C4-2B (cell line): Measurements from ENCODE around the gene TMEM30A.

Experiments
- ZFX ChIP-seq: fragments of 450-650 bp; IDR thresholded peaks from 2 replicates; pipeline ENCODE4 v1.6.1; 2017
- TF ChIP-seq, protein P1 (sequence below): fragments of 450-650 bp; conservative IDR thresholded peaks from 2 replicates; pipeline ENCODE4 v1.5.1; 2017; ENCODE audit warnings: mild to moderate bottlenecking

DNA sequence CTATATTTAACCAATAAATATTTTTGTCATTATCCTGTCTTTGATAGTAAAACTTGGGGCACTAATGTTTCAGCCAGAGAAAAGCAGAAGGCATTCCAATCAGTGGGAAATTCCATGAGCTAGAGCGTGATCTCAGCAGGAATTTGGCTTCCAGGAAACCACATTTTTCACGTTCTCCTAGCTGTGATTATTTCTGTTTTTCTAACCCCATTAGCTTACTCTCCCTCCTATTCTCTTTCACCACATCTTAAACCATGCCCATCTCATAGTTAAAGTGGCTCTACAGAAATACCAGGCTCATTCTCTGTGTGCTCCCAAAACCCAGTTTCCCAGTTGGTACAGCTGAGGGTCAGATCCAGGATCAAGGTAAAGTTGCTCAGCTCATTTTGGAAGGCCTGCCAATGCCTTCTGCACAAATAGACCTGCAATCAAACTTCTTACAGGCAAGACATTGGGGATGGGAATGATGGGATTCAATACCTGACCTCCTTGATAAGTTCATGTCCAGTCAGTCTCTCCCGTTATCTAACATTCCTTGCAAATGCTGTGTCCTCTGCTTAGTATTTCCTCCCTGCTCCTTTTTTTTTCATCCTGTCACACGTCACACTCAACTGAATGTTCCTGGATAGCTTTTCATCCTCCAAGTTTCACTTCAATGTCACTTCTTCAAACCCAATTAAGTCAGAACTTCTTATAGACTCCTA lies 33.1 kb upstream of the TMEM30A start:
- TF ChIP-seq, protein P1, sequence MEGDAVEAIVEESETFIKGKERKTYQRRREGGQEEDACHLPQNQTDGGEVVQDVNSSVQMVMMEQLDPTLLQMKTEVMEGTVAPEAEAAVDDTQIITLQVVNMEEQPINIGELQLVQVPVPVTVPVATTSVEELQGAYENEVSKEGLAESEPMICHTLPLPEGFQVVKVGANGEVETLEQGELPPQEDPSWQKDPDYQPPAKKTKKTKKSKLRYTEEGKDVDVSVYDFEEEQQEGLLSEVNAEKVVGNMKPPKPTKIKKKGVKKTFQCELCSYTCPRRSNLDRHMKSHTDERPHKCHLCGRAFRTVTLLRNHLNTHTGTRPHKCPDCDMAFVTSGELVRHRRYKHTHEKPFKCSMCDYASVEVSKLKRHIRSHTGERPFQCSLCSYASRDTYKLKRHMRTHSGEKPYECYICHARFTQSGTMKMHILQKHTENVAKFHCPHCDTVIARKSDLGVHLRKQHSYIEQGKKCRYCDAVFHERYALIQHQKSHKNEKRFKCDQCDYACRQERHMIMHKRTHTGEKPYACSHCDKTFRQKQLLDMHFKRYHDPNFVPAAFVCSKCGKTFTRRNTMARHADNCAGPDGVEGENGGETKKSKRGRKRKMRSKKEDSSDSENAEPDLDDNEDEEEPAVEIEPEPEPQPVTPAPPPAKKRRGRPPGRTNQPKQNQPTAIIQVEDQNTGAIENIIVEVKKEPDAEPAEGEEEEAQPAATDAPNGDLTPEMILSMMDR: no peak
- no peak for TF ChIP-seq ZFX
